ENCODE data around the gene PTRH1.

Gene PTRH1

DNA sequence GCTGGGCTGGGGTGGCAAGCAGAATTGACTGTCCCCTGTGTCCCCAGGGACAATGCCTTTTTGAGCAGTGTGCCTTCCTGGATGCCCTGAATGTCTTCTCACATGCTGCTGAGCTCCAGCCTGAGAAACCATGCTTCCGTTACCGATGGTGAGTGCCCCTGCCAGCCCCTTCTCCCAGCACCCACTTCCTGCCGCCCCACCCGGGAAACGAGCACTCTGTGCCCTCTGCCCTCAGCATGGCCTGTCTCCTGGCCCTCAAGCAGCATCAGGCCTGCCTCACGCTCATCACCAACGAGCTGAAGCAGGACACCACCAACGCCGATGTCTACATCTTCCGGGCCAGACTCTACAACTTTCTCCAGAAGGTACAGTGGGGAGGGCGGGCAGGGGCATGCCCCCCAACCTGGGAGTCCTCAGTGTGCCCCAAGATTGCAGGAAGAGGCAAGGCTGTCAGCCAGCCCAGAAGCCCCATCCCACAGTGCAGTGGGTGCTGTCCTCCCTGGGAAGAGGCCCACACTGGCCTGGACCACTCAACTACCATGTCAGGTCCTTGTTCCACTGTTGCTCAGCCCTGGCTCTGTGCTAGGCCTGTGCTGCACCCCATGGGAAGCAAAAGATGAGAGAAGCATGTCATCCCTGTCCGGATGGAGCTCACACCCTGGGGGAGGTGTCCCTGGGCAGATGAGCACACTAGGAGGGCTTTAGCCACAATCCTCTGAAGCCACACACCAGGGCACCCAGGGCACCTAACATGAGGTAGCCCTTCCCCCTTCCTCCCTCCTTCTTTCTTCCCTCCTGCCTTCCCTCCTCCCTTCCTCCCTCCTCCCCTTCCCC is 4.8 kb upstream of the PTRH1 start:
- DNase-seq (ENCODE audit: low read depth, low spot score) = no peak

DNA sequence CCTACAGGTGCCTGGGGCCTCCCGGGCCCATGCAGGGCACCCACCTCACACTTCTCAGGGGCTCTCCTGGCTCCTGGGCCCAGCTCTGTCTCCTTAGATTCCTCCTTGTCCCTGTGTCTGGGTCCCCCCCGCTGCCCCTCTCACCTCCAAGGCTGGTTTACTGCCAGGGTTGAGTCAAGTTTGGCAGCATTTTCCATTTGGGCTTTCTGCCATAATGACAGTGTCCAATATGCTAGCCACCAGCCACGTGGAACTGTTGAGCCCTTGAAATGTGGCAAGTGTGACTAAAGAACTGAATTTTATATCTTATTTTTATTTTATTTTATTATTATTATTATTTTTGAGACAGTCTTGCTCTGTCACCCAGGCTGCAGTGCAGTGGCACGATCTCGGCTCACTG is 2.3 kb upstream of the PTRH1 start:
- no peak for DNase-seq (ENCODE audit: low read depth, low spot score)

GRCh38 chr9:127716412-127716811 is 949 bp upstream of the PTRH1 start:
- no peak for DNase-seq (ENCODE audit: low read depth, low spot score)

DNA sequence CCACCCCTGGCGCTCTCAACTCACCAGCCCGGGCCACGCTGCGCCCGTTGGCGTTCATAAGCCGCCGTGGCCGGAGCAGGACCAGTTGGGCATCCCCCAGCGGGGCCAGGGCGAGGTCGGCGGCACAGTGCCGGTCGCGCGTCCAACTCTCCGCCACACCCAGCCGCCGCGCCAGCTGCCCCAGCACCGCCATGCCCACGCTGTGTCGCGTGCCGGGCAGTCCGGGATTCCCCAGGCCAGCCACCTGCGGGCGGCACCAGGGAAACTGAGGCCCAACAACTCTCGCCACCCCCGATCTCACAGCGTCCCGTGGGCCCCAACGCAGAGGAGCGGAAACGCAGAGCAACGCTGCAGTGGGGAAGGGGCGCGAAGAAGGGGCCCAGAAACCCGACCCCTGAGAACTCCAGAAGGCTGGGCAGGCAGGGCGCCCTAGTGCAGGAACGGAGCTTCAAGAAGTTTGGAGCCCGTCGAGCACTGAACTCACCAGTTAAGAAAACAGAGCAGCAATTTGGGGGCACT is 453 bp downstream of the PTRH1 start:
- DNase-seq (ENCODE audit: low read depth, low spot score) = no peak

DNA sequence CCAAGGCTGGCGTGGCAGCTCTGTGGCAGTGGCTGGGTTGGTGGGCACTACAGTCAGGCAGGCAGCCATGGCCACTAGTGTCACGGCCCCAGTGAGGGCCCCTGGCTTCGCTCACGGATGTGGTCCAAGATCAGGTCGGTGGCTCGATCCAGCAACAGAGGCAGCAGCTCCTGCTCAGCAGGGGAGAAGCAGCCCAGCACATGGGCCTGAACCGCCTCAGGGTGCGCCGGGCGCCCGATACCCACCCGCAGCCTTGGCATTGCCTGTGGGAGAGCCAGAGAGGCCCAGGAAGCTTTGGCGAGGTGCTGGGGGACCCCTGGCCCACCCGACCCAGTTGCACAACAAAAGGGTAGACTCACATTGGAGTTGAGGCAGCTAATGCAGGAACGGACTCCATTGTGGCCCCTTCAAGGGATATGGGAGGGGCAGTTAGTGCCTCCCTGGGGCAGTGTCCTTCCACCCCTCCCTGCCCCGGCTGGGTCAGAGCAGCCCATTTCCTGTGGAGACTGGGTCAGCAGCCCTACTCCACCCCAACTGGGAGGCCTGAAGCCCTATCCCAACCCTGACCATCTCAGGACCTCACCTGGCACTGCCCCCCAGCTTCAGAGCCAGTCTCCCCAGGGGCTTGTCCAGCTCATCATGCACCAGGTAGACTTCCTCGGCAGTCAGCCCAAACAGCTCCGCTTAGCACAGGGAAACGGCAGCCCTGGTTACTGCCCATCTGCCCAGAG is 1.3 kb downstream of the PTRH1 start:
- no peak for DNase-seq (ENCODE audit: low read depth, low spot score)

DNA sequence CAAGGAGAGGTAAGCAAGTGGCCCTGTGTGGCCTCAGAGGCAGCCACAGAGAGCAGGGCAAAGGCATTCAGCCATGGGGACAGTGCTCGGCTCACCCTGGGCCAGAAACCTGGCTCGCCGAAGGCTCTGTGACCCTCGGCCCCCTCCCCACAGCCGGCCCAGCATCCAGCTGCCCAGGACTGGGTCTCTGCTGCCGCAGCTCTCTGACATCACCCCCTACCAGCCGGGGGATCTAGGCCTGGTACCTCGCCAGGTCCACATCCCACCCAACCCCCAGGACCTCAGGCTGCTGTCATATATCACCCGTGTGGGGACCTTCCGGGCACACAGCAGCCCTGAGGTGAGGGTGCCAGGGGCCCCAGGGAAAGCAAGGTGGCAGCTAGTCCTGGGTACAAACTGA is 2.6 kb downstream of the PTRH1 start:
- DNase-seq (ENCODE audit: low read depth, low spot score) = no peak

GRCh38 chr9:127712371-127712770 is 3.1 kb downstream of the PTRH1 start:
- no peak for DNase-seq (ENCODE audit: low read depth, low spot score)

GRCh38 chr9:127711831-127712274 is 3.6 kb downstream of the PTRH1 start:
- DNase-seq (ENCODE audit: low read depth, low spot score) = no peak

DNA sequence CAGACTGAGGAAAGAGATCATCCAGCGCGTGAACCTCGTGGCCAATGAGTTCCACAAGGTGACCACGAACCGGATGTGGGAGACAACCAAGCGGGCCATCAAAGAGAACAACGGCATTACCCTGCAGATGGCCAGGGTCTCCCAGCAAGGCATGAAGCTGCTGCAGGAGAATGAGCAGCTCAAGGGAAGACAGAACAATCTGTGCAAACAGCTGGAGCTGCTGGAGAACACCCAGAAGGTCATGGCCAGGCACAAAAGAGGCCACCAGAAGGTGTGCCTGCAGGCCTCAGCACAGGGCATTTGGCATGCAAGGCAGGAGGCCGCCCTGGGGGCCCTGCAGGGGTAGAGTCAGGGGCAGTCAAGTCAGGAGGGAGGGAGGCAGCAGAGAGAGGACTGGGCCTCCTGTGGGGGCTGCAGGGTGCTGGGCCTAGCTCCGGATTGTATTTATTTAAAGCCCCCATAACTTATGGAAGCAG is 4.2 kb downstream of the PTRH1 start:
- no peak for DNase-seq (ENCODE audit: low read depth, low spot score)

- DNase-seq (ENCODE audit: low read depth, low spot score) = no peak
These were observed 5.2 kb downstream of the PTRH1 start for GRCh38 chr9:127710204-127710783.

GRCh38 chr9:127708952-127709587 is 6.4 kb downstream of the PTRH1 start:
- DNase-seq (ENCODE audit: low read depth, low spot score) = no peak

DNA sequence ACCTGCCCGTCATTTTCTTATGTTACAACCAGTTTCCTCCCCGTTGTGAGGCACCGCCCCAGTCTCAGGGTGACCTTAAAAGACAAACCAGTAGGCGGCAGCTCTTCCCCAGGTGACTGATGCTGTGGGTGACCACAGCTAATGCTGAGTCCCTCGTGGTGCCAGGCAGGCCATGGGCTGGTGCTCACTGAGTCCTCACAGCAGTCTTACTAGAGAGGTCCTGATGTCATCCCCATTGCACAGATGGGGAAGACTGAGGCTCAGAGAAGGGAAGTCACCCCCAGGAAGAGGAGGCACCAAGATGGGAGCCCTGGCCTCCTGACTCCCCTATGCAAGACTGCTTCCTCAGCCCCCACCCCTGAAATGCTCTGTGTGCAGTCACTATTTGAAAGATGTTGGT is 7.7 kb downstream of the PTRH1 start:
- no peak for DNase-seq (ENCODE audit: low read depth, low spot score)

- DNase-seq (ENCODE audit: low read depth, low spot score) = no peak
These were observed 8.6 kb downstream of the PTRH1 start, which contains the start of gene CFAP157 for GRCh38 chr9:127706836-127707241. CFAP157 (plus strand) TSS chr9:127706988; CDS start chr9:127707032, 44 bp downstream.

- DNase-seq (ENCODE audit: low read depth, low spot score) = no peak
These were observed 9.7 kb downstream of the PTRH1 start for GRCh38 chr9:127705577-127706379.

- DNase-seq (ENCODE audit: low read depth, low spot score) = no peak
These were observed 12.0 kb downstream of the PTRH1 start for GRCh38 chr9:127703289-127703946.

DNA sequence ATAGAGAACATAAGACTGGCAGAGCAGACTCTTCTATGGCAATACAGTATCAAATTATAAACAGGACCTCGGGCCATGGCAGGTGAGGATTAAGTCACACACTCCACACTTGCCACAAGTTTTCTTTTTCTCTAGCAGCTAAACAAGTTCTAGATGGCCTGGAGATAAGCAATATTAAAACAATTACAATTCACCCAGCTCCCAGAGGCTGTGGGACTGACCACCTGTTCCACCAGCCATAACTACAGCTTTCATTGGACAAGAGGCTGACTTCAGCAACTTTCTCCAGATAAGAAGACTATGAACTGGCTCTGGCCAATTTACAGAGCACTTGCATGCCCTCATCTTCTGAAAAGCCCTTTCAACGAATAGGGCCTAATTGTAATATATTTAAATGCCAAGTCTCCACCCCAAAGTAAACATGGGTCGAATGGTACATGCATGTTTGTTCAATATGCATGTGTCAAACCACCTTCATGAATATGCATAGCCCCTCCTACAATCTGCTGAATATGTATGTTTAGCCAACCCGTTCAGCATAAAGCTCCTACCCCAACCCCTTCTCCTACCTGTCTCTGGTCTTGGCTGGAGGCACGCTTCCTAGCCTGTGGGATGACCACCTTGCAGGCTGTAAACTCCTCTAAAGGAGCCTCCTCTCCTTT is 14.7 kb downstream of the PTRH1 start:
- no peak for DNase-seq (ENCODE audit: low read depth, low spot score)

GRCh38 chr9:127700140-127700539 is 15.3 kb downstream of the PTRH1 start:
- no peak for DNase-seq (ENCODE audit: low read depth, low spot score)

GRCh38 chr9:127698985-127699670 is 16.3 kb downstream of the PTRH1 start:
- peak; percentile 76 for DNase-seq (ENCODE audit: low read depth, low spot score)

DNA sequence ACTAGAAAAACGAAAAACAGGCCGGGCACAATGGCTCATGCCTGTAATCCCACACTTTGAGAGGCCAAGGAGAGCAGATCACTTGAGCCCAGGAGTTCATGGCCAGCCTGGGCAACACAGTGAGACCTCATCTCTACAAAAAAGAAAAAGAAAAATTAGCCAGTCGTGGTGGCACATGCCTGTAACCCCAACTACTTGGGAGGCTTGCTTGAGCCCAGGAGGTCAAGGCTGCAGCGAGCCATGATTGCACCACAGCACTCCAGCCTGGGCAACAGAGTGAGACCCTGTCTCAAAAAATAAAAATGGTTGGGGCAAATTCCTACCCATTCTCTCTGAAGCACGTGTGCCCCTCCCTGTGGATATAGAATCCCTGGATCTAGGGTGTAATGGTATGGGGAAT is 17.1 kb downstream of the PTRH1 start:
- DNase-seq (ENCODE audit: low read depth, low spot score) = no peak
